Fibroblast of lung (primary cell): ENCODE measurements around the gene CCDC183. TPM values are rescaled to one million over a fixed set of nuclear protein-coding genes. Genes with fewer than 3 reads are reported as not detected.
"Not testable (repeated sequence)": the region's sequence is repeated elsewhere in the genome, so short reads cannot be mapped to it uniquely, and the experiment has no call there.

Source experiments
- DNase-seq, 2 donors: peaks; one replicate each; pipeline versions ENCODE4 v3.0.0 to v3.0.0-alpha.2; 2010; ENCODE audit warnings: low read depth in 2 of 2
- H2AFZ ChIP-seq: 2 replicates; pipeline ENCODE4 v1.5.1; 2012; ENCODE audit warnings: low read length, control low read depth, inconsistent platforms
- H3K27ac ChIP-seq: 2 replicates; pipeline ENCODE4 v1.5.1; 2011; ENCODE audit warnings: low read length, control low read depth; ENCODE audit not compliant: insufficient read depth
- H3K27me3 ChIP-seq: 2 replicates; pipeline ENCODE4 v1.5.1; 2011; ENCODE audit warnings: mild to moderate bottlenecking, low read length; ENCODE audit not compliant: control insufficient read depth, insufficient read depth
- H3K36me3 ChIP-seq: 2 replicates; pipeline ENCODE4 v1.5.1; 2011; ENCODE audit warnings: low read length; ENCODE audit not compliant: control insufficient read depth, insufficient read depth
- H3K4me1 ChIP-seq: 2 replicates; pipeline ENCODE4 v1.5.1; 2011; ENCODE audit warnings: low read length; ENCODE audit not compliant: control insufficient read depth, insufficient read depth; ENCODE audit errors: extremely low read depth
- H3K4me2 ChIP-seq: 2 replicates; pipeline ENCODE4 v1.5.1; 2011; ENCODE audit warnings: low read length, control low read depth; ENCODE audit not compliant: insufficient read depth; ENCODE audit errors: extremely low read depth
- H3K4me3 ChIP-seq, 4 experiments: fragments of 200-600 bp in 1 of 4; sonication (generic) in 1 of 4; replicated peaks in 1 of 4; 2 replicates each; pipeline ENCODE4 v1.5.1; 2011 to 2016; ENCODE audit warnings: low read length in 4 of 4, low read depth in 3 of 4, mild to moderate bottlenecking in 3 of 4, control low read depth in 2 of 4, inconsistent platforms in 1 of 4, mixed read lengths in 1 of 4; ENCODE audit not compliant: insufficient read depth in 1 of 4; ENCODE audit errors: control extremely low read depth in 1 of 4
- H3K79me2 ChIP-seq: 2 replicates; pipeline ENCODE4 v1.5.1; 2012; ENCODE audit warnings: mild to moderate bottlenecking, low read length, inconsistent platforms; ENCODE audit not compliant: control insufficient read depth, insufficient read depth
- H3K9ac ChIP-seq: 2 replicates; pipeline ENCODE4 v1.5.1; 2011; ENCODE audit warnings: mild to moderate bottlenecking, low read length, control low read depth; ENCODE audit not compliant: insufficient read depth
- H3K9me3 ChIP-seq: 2 replicates; pipeline ENCODE4 v1.5.1; 2012; ENCODE audit warnings: low read depth, low read length; ENCODE audit not compliant: control insufficient read depth, insufficient read depth
- H4K20me1 ChIP-seq: 2 replicates; pipeline ENCODE4 v1.5.1; 2011; ENCODE audit warnings: low read length; ENCODE audit not compliant: control insufficient read depth, insufficient read depth; ENCODE audit errors: extremely low read depth
- CTCF ChIP-seq, 2 donors: IDR thresholded peaks in 1 of 2; conservative IDR thresholded peaks in 1 of 2; 1 replicate in 1 of 2; 2 replicates in 1 of 2; pipeline ENCODE4 v1.5.1; 2011 to 2012; ENCODE audit warnings: low read length in 2 of 2, control low read depth in 1 of 2, inconsistent platforms in 1 of 2, low read depth in 1 of 2, mild to moderate bottlenecking in 1 of 2
- EZH2 ChIP-seq: IDR thresholded peaks from 2 replicates; pipeline ENCODE4 v1.5.1; 2012; ENCODE audit warnings: low read length, control low read depth, mild to moderate bottlenecking; ENCODE audit errors: missing control alignments
- polyA plus RNA-seq, 2 donors: library from polyadenylated mRNA; depleted of rRNA in 1 of 2; stranded (reverse) in 1 of 2; unstranded in 1 of 2; fragments of >200 nt; gene quantifications; 2 replicates each; pipeline ENCODE4 v1.2.1, GENCODE V29; 2011 to 2012; ENCODE audit warnings: missing spikeins in 1 of 2
- total RNA-seq: library from RNA; depleted of rRNA; stranded (reverse); fragments of >200 nt; gene quantifications from 2 replicates; pipeline ENCODE4 v1.2.1, GENCODE V29; 2014

CCDC183 gene
- total and polyA plus RNA-seq, 2 donors (not counting 1 experiment from before 2014, with no cell fraction given) = 0.35 to 0.99 TPM

GRCh38 chr9:136782452-136782851 lies 13.7 kb upstream of the CCDC183 start:
- H3K36me3 ChIP-seq = no peaks in the 10 kb centered on the region
- no peak for TF ChIP-seq EZH2
- no peak for TF ChIP-seq CTCF (conservative IDR thresholded peaks at IDR 0.05 in 1 of 2, IDR thresholded peaks at IDR 0.05 in 1 of 2; ENCODE audit: low read depth in 1 of 2, low read length in 2 of 2)

DNA sequence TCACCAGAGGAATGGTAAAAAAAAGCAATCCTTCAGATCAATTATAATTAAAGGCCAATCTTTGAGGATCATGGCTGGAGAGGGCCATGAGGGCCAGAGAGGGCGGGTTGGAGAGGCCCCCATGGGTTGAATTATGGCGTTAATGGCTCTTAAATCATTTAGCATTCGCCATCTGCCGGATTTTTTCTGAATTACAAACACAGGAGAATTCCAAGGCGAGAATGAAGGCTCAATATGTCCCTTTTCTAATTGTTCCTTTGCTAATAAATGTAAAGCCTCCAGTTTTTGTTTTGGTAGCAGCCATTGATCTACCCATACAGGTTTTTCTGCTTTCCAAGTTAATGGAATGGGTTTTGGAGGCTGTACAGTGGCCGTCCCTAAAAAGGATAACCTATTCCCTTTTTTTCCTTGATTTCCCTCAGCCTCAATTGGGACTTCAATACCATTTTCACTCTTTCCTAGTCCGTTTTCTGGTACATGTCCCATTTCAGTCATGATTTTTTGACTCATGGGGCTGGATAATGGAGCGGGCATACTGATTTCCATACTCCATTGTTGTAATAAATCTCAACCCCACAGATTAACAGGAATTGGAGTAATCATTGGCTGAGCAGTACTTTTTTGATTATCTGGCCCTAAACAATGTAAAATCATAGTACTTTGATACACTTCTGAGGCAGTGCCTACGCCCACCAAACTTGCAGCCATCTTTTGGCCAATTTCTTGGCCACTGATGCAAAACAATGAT lies 11.7 kb upstream of the CCDC183 start:
- no peak overlapping the region for H3K9ac ChIP-seq
- H3K27ac ChIP-seq = no peak overlapping the region
- H3K4me3 ChIP-seq = no peak overlapping the region
- TF ChIP-seq EZH2 (no peak), CTCF (conservative IDR thresholded peaks at IDR 0.05 in 1 of 2, IDR thresholded peaks at IDR 0.05 in 1 of 2; ENCODE audit: low read depth in 1 of 2, low read length in 2 of 2) (peak in 1 of 2 donors; percentile 29)
- no peaks in the 10 kb centered on the region for H3K9me3 ChIP-seq
- H2AFZ ChIP-seq = no peak overlapping the region
- H3K79me2 ChIP-seq = no peaks in the 10 kb centered on the region
- H3K27me3 ChIP-seq = peaks cover 17% of the 10 kb centered on the region
- no peaks in the 10 kb centered on the region for H4K20me1 ChIP-seq
- no peaks in the 10 kb centered on the region for H3K36me3 ChIP-seq
- H3K4me2 ChIP-seq = no peak overlapping the region
- H3K4me1 ChIP-seq = no peaks in the 10 kb centered on the region
- DNase-seq = no peak

More at GRCh38 chr9:136782452-136782851, 13.7 kb upstream of the CCDC183 start:
- no peak overlapping the region for H3K9ac ChIP-seq
- H3K4me2 ChIP-seq = no peak overlapping the region
- no peaks in the 10 kb centered on the region for H3K9me3 ChIP-seq
- no peaks in the 10 kb centered on the region for H4K20me1 ChIP-seq
- H3K79me2 ChIP-seq = no peaks in the 10 kb centered on the region
- H3K27ac ChIP-seq = no peak overlapping the region
- H2AFZ ChIP-seq = no peak overlapping the region
- no peaks in the 10 kb centered on the region for H3K4me1 ChIP-seq
- no peak overlapping the region for H3K4me3 ChIP-seq
- peaks cover 31% of the 10 kb centered on the region for H3K27me3 ChIP-seq
- DNase-seq = no peak

GRCh38 chr9:136784997-136785361 lies 11.2 kb upstream of the CCDC183 start:
- Histone ChIP-seq H2AFZ (no peak overlapping the region), H3K27ac (no peak overlapping the region), H3K9ac (no peak overlapping the region), H3K36me3 (no peaks in the 10 kb centered on the region), H3K27me3 (peaks cover 13% of the 10 kb centered on the region), H3K4me2 (no peak overlapping the region), H3K79me2 (no peaks in the 10 kb centered on the region), H3K9me3 (no peaks in the 10 kb centered on the region), H3K4me3 (no peak overlapping the region), H4K20me1 (no peaks in the 10 kb centered on the region), H3K4me1 (no peaks in the 10 kb centered on the region)
- DNase-seq = no peak
- TF ChIP-seq CTCF (conservative IDR thresholded peaks at IDR 0.05 in 1 of 2, IDR thresholded peaks at IDR 0.05 in 1 of 2; ENCODE audit: low read depth in 1 of 2, low read length in 2 of 2) = no peak
- no peak for TF ChIP-seq EZH2

GRCh38 chr9:136785565-136786355 lies 10.4 kb upstream of the CCDC183 start:
- H3K27me3 ChIP-seq, H3K4me2 ChIP-seq, DNase-seq, H3K79me2 ChIP-seq, H3K4me1 ChIP-seq, H3K9ac ChIP-seq, H2AFZ ChIP-seq, H3K36me3 ChIP-seq, H3K27ac ChIP-seq, H3K4me3 ChIP-seq, H3K9me3 ChIP-seq, H4K20me1 ChIP-seq: not testable (repeated sequence)
